OCI-LY7 (cell line): Measurements from ENCODE around the gene MAP3K13.

Source experiments
- EZH2phosphoT487 ChIP-seq: fragments of 200-600 bp; sonication (generic); IDR thresholded peaks from 2 replicates; pipeline ENCODE4 v1.6.1; 2018; ENCODE audit warnings: low read depth, borderline replicate concordance, mild to moderate bottlenecking, mixed run types, antibody characterized with exemption, low read length, moderate library complexity, mixed read lengths
- TF ChIP-seq, protein P1 (sequence below): fragments of 200-600 bp; sonication (generic); conservative IDR thresholded peaks from 2 replicates; pipeline ENCODE4 v1.5.1; 2014; ENCODE audit warnings: mild to moderate bottlenecking, antibody characterized with exemption, low read length, moderate library complexity, mixed read lengths

DNA sequence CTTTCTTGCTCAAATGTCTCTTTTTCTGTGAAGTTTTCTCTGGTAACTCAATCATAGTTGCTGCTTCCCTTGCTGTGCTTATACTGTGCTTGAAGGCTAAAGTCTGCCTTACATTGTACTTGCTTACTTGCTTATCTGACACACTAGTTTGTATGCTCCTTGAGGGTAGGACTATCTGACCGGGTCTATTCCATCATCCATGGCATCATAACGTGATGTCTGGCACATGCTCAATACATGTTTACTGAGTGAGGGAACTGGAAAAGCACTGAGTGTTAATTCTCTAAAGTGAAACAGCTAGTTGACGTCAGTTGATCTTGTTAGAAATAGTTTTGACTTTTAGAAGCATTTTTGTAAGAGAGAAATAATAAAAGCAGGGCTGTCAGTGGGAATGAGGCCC is 42.7 kb downstream of the MAP3K13 start:
- TF ChIP-seq, protein P1, sequence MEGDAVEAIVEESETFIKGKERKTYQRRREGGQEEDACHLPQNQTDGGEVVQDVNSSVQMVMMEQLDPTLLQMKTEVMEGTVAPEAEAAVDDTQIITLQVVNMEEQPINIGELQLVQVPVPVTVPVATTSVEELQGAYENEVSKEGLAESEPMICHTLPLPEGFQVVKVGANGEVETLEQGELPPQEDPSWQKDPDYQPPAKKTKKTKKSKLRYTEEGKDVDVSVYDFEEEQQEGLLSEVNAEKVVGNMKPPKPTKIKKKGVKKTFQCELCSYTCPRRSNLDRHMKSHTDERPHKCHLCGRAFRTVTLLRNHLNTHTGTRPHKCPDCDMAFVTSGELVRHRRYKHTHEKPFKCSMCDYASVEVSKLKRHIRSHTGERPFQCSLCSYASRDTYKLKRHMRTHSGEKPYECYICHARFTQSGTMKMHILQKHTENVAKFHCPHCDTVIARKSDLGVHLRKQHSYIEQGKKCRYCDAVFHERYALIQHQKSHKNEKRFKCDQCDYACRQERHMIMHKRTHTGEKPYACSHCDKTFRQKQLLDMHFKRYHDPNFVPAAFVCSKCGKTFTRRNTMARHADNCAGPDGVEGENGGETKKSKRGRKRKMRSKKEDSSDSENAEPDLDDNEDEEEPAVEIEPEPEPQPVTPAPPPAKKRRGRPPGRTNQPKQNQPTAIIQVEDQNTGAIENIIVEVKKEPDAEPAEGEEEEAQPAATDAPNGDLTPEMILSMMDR: no peak
- no peak for TF ChIP-seq EZH2phosphoT487
